ENCODE data around the gene TTPAL.

TTPAL gene

GRCh38 chr20:44542890-44543289 is 67.2 kb downstream of the TTPAL start:
- no peak for DNase-seq (ENCODE audit: low read depth)
- H3K4me3 ChIP-seq (ENCODE audit: low read depth, low read length) = no peak overlapping the region
- no peak for TF ChIP-seq CTCF (conservative IDR thresholded peaks at IDR 0.05; ENCODE audit: low read depth, low read length)

- H3K4me3 ChIP-seq (ENCODE audit: low read depth, low read length) = no peak overlapping the region
- no peak for TF ChIP-seq CTCF (conservative IDR thresholded peaks at IDR 0.05; ENCODE audit: low read depth, low read length)
- no peak for DNase-seq (ENCODE audit: low read depth)
Measured at GRCh38 chr20:44543358-44543757, 67.7 kb downstream of the TTPAL start.

All from choroid plexus epithelial cell (primary cell).